ENCODE data around the gene GMEB1.

The GMEB1 gene

DNA sequence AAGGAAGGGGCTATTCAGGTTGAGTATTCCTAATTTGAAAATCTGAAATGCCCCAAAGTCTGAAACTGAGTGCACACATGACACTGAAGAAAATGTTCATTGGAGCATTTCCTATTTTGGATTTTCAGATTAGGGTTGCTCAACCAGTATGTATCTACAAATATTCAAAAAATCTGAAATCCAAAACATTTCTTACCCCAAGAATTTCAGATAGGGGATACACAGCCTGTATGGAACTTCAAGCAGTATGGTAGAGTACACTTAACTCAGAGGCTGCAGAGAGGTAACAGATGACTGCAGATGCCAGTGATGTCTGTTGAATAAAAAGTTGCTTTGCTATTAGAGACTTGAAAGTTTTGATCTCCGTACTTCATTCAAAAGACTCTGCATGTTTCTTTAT, 87.1 kb downstream of the GMEB1 start:
- no peak for DNase-seq

GRCh38 chr1:28756846-28757245, 88.3 kb downstream of the GMEB1 start:
- DNase-seq = no peak

- DNase-seq = no peak
These were observed 89.8 kb downstream of the GMEB1 start for GRCh38 chr1:28758420-28758819.

GRCh38 chr1:28759257-28759656, 90.7 kb downstream of the GMEB1 start:
- DNase-seq = no peak

DNA sequence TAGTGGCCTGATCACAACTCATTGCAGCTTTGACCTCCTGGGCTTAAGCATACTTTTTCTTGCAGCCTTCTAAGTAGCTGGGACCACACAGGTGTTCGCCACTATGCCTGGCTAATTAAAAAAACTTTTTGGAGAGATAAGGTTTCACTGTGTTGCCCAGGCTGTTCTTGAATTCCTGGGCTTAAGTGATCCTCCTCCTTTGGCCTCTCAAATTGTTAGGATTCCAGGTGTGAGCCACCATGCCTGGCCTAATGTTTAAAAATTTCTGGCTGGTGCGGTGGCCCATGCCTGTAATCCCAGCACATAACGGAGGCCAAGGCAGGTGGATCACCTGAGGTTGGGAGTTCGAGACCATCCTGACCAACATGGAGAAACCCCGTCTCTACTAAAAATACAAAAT, 92.6 kb downstream of the GMEB1 start:
- DNase-seq = no peak

DNA sequence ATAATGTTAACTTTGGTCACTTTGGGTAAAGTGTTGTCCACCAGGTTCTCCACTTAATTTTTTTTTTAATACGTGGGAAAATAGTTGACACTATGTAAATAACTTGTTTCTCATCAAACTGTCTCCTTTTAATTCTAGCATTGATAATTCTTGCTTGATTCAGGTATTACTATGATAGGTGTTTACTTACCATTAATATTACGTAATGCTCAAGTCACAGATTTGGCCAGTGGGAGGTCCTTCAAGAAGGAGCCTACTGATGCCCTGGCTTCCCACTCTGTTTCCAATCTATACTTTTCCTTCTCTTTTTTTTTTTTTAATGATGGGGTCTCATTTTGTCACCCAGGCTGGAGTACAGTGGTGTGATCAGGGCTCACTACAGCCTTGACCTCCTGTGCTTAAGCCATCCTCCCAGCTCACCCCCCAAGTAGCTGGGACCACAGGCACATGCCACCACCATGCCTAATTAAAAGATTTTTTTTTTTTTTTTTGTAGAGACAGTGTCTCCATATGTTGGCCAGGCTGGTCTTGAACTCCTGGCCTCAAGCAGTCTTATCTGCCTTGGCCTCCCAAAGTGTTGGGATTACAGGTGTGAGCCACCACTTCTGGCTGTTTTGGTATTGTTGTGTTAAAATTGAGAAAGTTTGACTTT, 98.1 kb downstream of the GMEB1 start:
- DNase-seq = no peak

Measured in activated CD8-positive, alpha-beta memory T cell treated with anti-CD3 and anti-CD28 coated beads, Interleukin-2, amount 50 U/mL, for 4 hours (primary cell).